HepG2 (cell line): ENCODE measurements around the gene PRAMEF12. TPM values are rescaled to one million over a fixed set of nuclear protein-coding genes. Genes with fewer than 3 reads are reported as not detected.

Source experiments
- ATAC-seq: fragments of 200-7000 bp; cut with Tn5 transposase; 3 replicates; pipeline ENCODE4 v1.9.1; 2020; ENCODE audit warnings: mild to moderate bottlenecking, moderate library complexity
- BruUV-seq: library from RNA; stranded (reverse); fragments of 400-500 nt; replicated peaks from 2 replicates; lab custom pipeline; 2021; lab: Mats Ljungman, UMichigan
- CTCF ChIA-PET: fragments of 300-600 bp; formaldehyde crosslinking; extraction: SDS; loops from one replicate; lab custom pipeline; 2021; ENCODE audit warnings: low total read pairs, inconsistent platforms, low intra/inter-chr PET ratio; lab: Yijun Ruan, JAX
- POLR2A ChIA-PET: fragments of 350-600 bp; sonication (Branson Sonifier 250); formaldehyde crosslinking; loops from one replicate; lab custom pipeline; 2020; ENCODE audit warnings: antibody characterized with exemption, inconsistent platforms; lab: Yijun Ruan, JAX
- DNase-seq: peaks from one replicate; pipeline ENCODE4 v3.0.0-alpha.2; 2015; ENCODE audit warnings: low spot score
- FAIRE-seq: peaks from 3 replicates; lab custom pipeline; 2011; peaks lifted over from hg19 to GRCh38; lab: Jason Lieb, UNC
- H2AFZ ChIP-seq: one replicate; pipeline ENCODE4 v1.6.1; 2011; ENCODE audit warnings: low read length, inconsistent platforms
- H3K27ac ChIP-seq: fragments of 300-600 bp; 3 replicates; pipeline ENCODE4 v1.8.0; 2011; ENCODE audit warnings: mixed run types, mild to moderate bottlenecking, mixed read lengths, low read length, inconsistent platforms; ENCODE audit not compliant: insufficient read depth; ENCODE audit errors: extremely low read length
- H3K27me3 ChIP-seq, 2 experiments: fragments of 200-600 bp in 1 of 2; 2 replicates in 1 of 2; 3 replicates in 1 of 2; pipeline versions ENCODE4 v1.6.0 to v1.8.0; 2011; ENCODE audit warnings: low read length in 2 of 2, mild to moderate bottlenecking in 2 of 2, moderate library complexity in 2 of 2, inconsistent platforms in 1 of 2; ENCODE audit not compliant: insufficient read depth in 2 of 2, control insufficient read depth in 1 of 2
- H3K36me3 ChIP-seq, 2 experiments: fragments of 200-600 bp in 1 of 2; replicated peaks in 1 of 2; 2 replicates in 1 of 2; 3 replicates in 1 of 2; pipeline versions ENCODE4 v1.5.1 to v1.8.0; 2011; ENCODE audit warnings: low read length in 2 of 2, inconsistent platforms in 1 of 2; ENCODE audit not compliant: insufficient read depth in 2 of 2, control insufficient read depth in 1 of 2
- H3K4me1 ChIP-seq: 2 replicates; pipeline ENCODE4 v1.5.1; 2012; ENCODE audit warnings: low read length, inconsistent platforms; ENCODE audit not compliant: insufficient read depth
- H3K4me2 ChIP-seq: 2 replicates; pipeline ENCODE4 v1.6.0; 2011; ENCODE audit warnings: low read depth, low read length, inconsistent platforms
- H3K4me3 ChIP-seq, 3 experiments: fragments of 200-600 bp in 1 of 3; sonication (generic), shearing (Covaris generic) in 1 of 3; replicated peaks in 1 of 3; 2 replicates each; pipeline ENCODE4 v1.5.1; 2011 to 2016; ENCODE audit warnings: low read length in 3 of 3, inconsistent platforms in 2 of 3, low read depth in 2 of 3, mild to moderate bottlenecking in 2 of 3, control low read depth in 1 of 3, mixed read lengths in 1 of 3; ENCODE audit not compliant: insufficient read depth in 1 of 3
- H3K79me2 ChIP-seq: one replicate; pipeline ENCODE4 v1.6.1; 2011; ENCODE audit warnings: low read length, inconsistent platforms; ENCODE audit not compliant: insufficient read depth
- H3K9ac ChIP-seq: 2 replicates; pipeline ENCODE4 v1.6.0; 2011; ENCODE audit warnings: mild to moderate bottlenecking, low read depth, low read length, inconsistent platforms; ENCODE audit not compliant: insufficient read depth
- H3K9me3 ChIP-seq: 2 replicates; pipeline ENCODE4 v1.5.1; 2012; ENCODE audit warnings: mild to moderate bottlenecking, low read length
- H4K20me1 ChIP-seq: 2 replicates; pipeline ENCODE4 v1.6.0; 2011; ENCODE audit warnings: inconsistent platforms, mild to moderate bottlenecking, low read length, moderate library complexity; ENCODE audit not compliant: insufficient read depth
- SMAD3 ChIP-seq: sonication (generic); formaldehyde crosslinking; IDR thresholded peaks from 2 replicates; pipeline ENCODE4 v1.4.0; 2020; ENCODE audit warnings: missing genetic modification reagents
- ZSCAN30 ChIP-seq: sonication (generic); formaldehyde crosslinking; IDR thresholded peaks from 2 replicates; pipeline ENCODE4 v1.5.0; 2020; ENCODE audit warnings: mild to moderate bottlenecking, missing genetic modification reagents
- WGBS: methylation state at CpG from one replicate; pipeline ENCODE4 v1.1.6; 2017; ENCODE audit warnings: low lambda C conversion rate; 5-methylcytosine and 5-hydroxymethylcytosine counted together
- in situ Hi-C: cut with HindIII; loops from 2 replicates; pipeline ENCODE4 v1.10.0; 2017; ENCODE audit warnings: low pct_unique_long_range_greater_than_20kb; ENCODE audit not compliant: extremely low pct_ligation_motif_present
- intact Hi-C: fragments of 100-400 bp; cut with micrococcal nuclease; formaldehyde crosslinking; loops from one replicate; pipeline ENCODE4 v1.10.0; 2022; ENCODE audit not compliant: unreplicated experiment
- polyA plus RNA-seq, 8 experiments: library from polyadenylated mRNA; depleted of rRNA in 3 of 8; stranded (reverse) in 7 of 8; unstranded in 1 of 8; fragments of >200 nt; fragmentation: Illumina TruSeq in 4 of 8; extraction: Trizol in 4 of 8; gene quantifications; 2 replicates each; pipeline versions ENCODE4 v1.2.1 to v1.2.3, GENCODE V29; 2011 to 2016; ENCODE audit warnings: low read depth in 4 of 8, missing spikeins in 1 of 8, mixed read lengths in 1 of 8; ENCODE audit not compliant: insufficient read depth in 1 of 8
- total RNA-seq, 5 experiments: library from RNA; depleted of rRNA; stranded (reverse); fragments of >200 nt; fragmentation: Illumina TruSeq; extraction: Trizol; gene quantifications; 2 replicates each; pipeline ENCODE4 v1.2.3, GENCODE V29; 2016; ENCODE audit warnings: low read depth in 1 of 5
- TF ChIP-seq, protein P1 (sequence below): sonication (generic); formaldehyde crosslinking; IDR thresholded peaks from 2 replicates; pipeline ENCODE4 v1.4.0; 2020; ENCODE audit warnings: missing genetic modification reagents

Gene PRAMEF12
- total and polyA plus RNA-seq, 2 of the 13 experiments (the other 11 are each of a cell fraction or from before 2014, with no cell fraction given) = not detected

GRCh38 chr1:12774801-12775345 lies 1.3 kb downstream of the PRAMEF12 start:
- H3K4me1 ChIP-seq = no peaks in the 10 kb centered on the region
- ATAC-seq (no peak), FAIRE-seq (no peak), DNase-seq (no peak)
- no peak for TF ChIP-seq ZSCAN30
- TF ChIP-seq SMAD3 (CRISPR knock-in tag) = no peak
- in situ Hi-C loops = loop anchor here (10.0 kb wide), 1 partner anchor 500 kb away; no protein-coding TSS in a partner anchor
- no peak overlapping the region for H3K27ac ChIP-seq
- WGBS = 5% methylated on average over 4 of the region's 5 CpGs
- H4K20me1 ChIP-seq = no peaks in the 10 kb centered on the region
- ChIA-PET POLR2A (no interaction called here), CTCF (no interaction called here)
- no peaks in the 10 kb centered on the region for H3K36me3 ChIP-seq
- intact Hi-C loops = no loop called here
- H3K4me3 ChIP-seq = no peak overlapping the region
- H3K9me3 ChIP-seq = no peaks in the 10 kb centered on the region
- BruUV-seq = no TSS peak
- H3K9ac ChIP-seq = no peak overlapping the region
- H3K4me2 ChIP-seq = no peak overlapping the region
- H2AFZ ChIP-seq = no peak overlapping the region
- no peaks in the 10 kb centered on the region for H3K79me2 ChIP-seq
- peaks cover 6 to 64% of the 10 kb centered on the region in 2 experiments for H3K27me3 ChIP-seq

DNA sequence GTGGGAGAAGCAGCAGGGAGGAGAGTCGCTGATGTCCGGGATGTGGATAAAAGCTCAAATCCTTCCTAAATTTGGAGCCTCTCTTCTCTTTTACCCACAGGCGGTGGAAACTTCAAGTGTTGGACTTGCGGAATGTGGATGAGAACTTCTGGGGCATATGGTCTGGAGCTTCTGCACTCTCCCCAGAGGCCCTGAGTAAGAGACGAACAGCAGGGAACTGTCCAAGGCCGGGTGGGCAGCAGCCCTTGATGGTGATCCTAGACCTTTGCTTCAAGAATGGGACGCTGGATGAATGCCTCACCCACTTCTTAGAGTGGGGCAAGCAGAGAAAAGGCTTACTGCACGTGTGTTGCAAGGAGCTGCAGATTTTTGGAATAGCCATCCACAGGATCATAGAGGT lies 1.9 kb downstream of the PRAMEF12 start:
- no peak for FAIRE-seq
- DNase-seq = no peak

More for the DNA sequence above, 1.9 kb downstream of the PRAMEF12 start:
- Histone ChIP-seq H3K27ac (no peak overlapping the region), H3K4me1 (no peaks in the 10 kb centered on the region), H4K20me1 (no peaks in the 10 kb centered on the region), H3K4me3 (no peak overlapping the region), H3K27me3 (peaks cover 6 to 64% of the 10 kb centered on the region in 2 experiments), H3K4me2 (no peak overlapping the region), H3K36me3 (no peaks in the 10 kb centered on the region), H2AFZ (no peak overlapping the region), H3K79me2 (no peaks in the 10 kb centered on the region), H3K9ac (no peak overlapping the region), H3K9me3 (no peaks in the 10 kb centered on the region)
- intact Hi-C loops = no loop called here
- WGBS = 6% methylated on average over 8 of the region's 8 CpGs
- TF ChIP-seq, protein P1, sequence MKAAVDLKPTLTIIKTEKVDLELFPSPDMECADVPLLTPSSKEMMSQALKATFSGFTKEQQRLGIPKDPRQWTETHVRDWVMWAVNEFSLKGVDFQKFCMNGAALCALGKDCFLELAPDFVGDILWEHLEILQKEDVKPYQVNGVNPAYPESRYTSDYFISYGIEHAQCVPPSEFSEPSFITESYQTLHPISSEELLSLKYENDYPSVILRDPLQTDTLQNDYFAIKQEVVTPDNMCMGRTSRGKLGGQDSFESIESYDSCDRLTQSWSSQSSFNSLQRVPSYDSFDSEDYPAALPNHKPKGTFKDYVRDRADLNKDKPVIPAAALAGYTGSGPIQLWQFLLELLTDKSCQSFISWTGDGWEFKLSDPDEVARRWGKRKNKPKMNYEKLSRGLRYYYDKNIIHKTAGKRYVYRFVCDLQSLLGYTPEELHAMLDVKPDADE = no peak
- in situ Hi-C loops = loop anchor here (10.0 kb wide), 1 partner anchor 501 kb away; no protein-coding TSS in a partner anchor
- BruUV-seq = no TSS peak
- no peak for ATAC-seq
- CTCF ChIA-PET = no interaction called here
- POLR2A ChIA-PET = no interaction called here
